Osteocyte (in vitro differentiated cells): ENCODE results near the gene TIAM2. TPM values are rescaled to one million over a fixed set of nuclear protein-coding genes. Genes with fewer than 3 reads are reported as not detected.

Source experiments
- DNase-seq: peaks from one replicate; pipeline ENCODE4 v3.0.0; 2021; ENCODE audit warnings: mixed read lengths; ENCODE audit not compliant: unreplicated experiment; ENCODE audit errors: extremely low spot score
- H3K27ac Mint-ChIP-seq: one replicate; pipeline ENCODE4 v1.8.0; 2021; ENCODE audit warnings: mild to moderate bottlenecking, mixed read lengths; ENCODE audit not compliant: unreplicated experiment
- H3K27me3 Mint-ChIP-seq: one replicate; pipeline ENCODE4 v1.8.0; 2021; ENCODE audit warnings: mixed read lengths; ENCODE audit not compliant: unreplicated experiment
- H3K36me3 Mint-ChIP-seq: one replicate; pipeline ENCODE4 v1.8.0; 2021; ENCODE audit warnings: mixed read lengths; ENCODE audit not compliant: unreplicated experiment
- H3K4me1 Mint-ChIP-seq: one replicate; pipeline ENCODE4 v1.8.0; 2021; ENCODE audit warnings: mixed read lengths; ENCODE audit not compliant: unreplicated experiment
- H3K4me3 Mint-ChIP-seq: one replicate; pipeline ENCODE4 v1.8.0; 2021; ENCODE audit warnings: mild to moderate bottlenecking, moderate library complexity, mixed read lengths; ENCODE audit not compliant: unreplicated experiment
- H3K9me3 Mint-ChIP-seq: one replicate; pipeline ENCODE4 v1.8.0; 2021; ENCODE audit warnings: mixed read lengths; ENCODE audit not compliant: unreplicated experiment
- CTCF ChIP-seq: fragments of 200-600 bp; sonication (generic); IDR thresholded peaks from 2 replicates; pipeline ENCODE4 v1.5.0; 2021; ENCODE audit warnings: antibody characterized with exemption, mild to moderate bottlenecking, moderate library complexity
- total RNA-seq: library from RNA; stranded (reverse); gene quantifications from 2 replicates; pipeline ENCODE4 v1.2.1, GENCODE V29; 2021

TIAM2 gene
- total RNA-seq, 1 donor from 2014 or later: 11.2 TPM

- DNase-seq: no peak
- Mint-ChIP-seq H3K36me3 (peaks cover 4% of the 10 kb centered on the region), H3K27me3 (no peaks in the 10 kb centered on the region), H3K4me1 (peaks cover 54% of the 10 kb centered on the region), H3K4me3 (no peak overlapping the region), H3K27ac (no peak overlapping the region), H3K9me3 (no peaks in the 10 kb centered on the region)
- no peak for TF ChIP-seq CTCF
These were observed 249.3 kb downstream of the TIAM2 start for GRCh38 chr6:155244434-155244833.

GRCh38 chr6:155245193-155245592 is 250.1 kb downstream of the TIAM2 start:
- no peak for DNase-seq
- Mint-ChIP-seq H3K27ac (peak overlapping the region; percentile 79), H3K36me3 (peaks cover 4% of the 10 kb centered on the region), H3K4me1 (peaks cover 61% of the 10 kb centered on the region), H3K9me3 (no peaks in the 10 kb centered on the region), H3K27me3 (no peaks in the 10 kb centered on the region), H3K4me3 (no peak overlapping the region)
- TF ChIP-seq CTCF: no peak

GRCh38 chr6:155245831-155246230 is 250.7 kb downstream of the TIAM2 start:
- Mint-ChIP-seq H3K27ac (peak overlapping the region; percentile 79), H3K27me3 (no peaks in the 10 kb centered on the region)

DNA sequence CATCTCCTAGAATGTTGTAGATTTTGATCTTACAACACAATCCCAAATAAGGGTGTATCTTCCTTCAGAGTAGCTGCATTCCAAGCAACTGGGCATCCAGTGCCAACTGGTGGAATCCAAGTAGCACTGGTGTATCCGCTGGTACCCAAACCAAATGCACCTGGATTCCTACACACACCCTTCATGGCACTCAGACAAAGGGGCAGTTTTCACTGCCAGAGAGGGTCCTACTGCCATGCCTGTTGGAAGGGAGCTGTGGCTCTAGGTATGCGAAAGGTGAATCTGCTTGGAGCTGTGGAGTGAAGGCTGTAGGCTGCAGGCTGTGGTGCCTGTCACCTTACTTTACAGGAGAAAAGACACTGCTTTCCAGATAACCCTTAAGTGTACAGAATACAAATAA is 251.7 kb downstream of the TIAM2 start:
- Mint-ChIP-seq H3K9me3 (no peaks in the 10 kb centered on the region), H3K36me3 (peaks cover 4% of the 10 kb centered on the region), H3K27me3 (no peaks in the 10 kb centered on the region), H3K4me1 (peaks cover 60% of the 10 kb centered on the region), H3K4me3 (no peak overlapping the region), H3K27ac (peak overlapping the region; percentile 90)
- DNase-seq: no peak
- TF ChIP-seq CTCF: no peak

More at GRCh38 chr6:155245831-155246230, 250.7 kb downstream of the TIAM2 start:
- Mint-ChIP-seq H3K4me3 (no peak overlapping the region), H3K9me3 (no peaks in the 10 kb centered on the region), H3K36me3 (no peaks in the 10 kb centered on the region), H3K4me1 (peaks cover 62% of the 10 kb centered on the region)
- DNase-seq: no peak
- TF ChIP-seq CTCF: no peak

DNA sequence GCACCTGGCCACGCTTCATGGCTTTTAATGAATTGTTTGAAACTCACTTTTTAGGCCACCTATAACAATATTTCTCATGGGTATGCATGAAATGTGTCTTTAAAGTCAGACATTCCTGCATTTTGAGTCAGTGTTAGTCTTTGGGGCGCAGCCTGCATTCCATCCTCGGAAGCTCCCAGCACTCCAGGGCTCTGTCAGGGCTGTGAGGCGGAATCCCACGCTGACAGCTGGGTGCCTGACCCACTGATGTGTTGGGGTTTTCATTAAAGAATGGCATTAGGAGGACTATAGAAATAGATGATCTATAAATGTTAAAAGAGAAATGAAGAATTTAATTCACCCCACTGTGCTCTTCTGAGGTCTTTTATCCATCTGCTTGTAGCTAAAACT is 252.5 kb downstream of the TIAM2 start:
- Mint-ChIP-seq H3K27ac (peak overlapping the region; percentile 90), H3K36me3 (peaks cover 4% of the 10 kb centered on the region), H3K27me3 (no peaks in the 10 kb centered on the region), H3K4me1 (peaks cover 53% of the 10 kb centered on the region), H3K9me3 (no peaks in the 10 kb centered on the region), H3K4me3 (peak overlapping the region; percentile 45)
- no peak for DNase-seq
- no peak for TF ChIP-seq CTCF
